ENCODE measurements around the gene RFPL1.

DNA sequence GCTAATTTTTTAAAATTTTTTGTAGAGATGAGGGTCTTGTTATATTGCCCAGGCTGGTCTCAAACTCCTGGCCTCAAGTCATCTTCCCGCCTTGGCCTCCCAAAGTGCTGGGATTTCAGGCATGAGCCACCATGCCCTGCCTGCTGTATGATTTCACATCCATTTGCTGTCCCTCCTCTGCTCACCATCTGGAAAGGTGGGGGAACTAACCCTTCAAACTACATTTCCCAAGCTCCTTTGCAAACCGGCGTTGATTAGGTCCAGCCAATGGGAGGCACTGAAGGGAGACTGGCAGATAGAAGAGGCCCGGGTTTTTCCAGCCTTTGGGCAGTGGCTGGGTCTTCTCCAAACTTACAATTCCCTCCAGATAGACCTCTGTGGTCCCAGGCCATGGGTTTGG, 19.3 kb downstream of the RFPL1 start:
- no peak for TF ChIP-seq SMC3 (conservative IDR thresholded peaks at IDR 0.05; ENCODE audit: poor library complexity)
- TF ChIP-seq, protein P1, sequence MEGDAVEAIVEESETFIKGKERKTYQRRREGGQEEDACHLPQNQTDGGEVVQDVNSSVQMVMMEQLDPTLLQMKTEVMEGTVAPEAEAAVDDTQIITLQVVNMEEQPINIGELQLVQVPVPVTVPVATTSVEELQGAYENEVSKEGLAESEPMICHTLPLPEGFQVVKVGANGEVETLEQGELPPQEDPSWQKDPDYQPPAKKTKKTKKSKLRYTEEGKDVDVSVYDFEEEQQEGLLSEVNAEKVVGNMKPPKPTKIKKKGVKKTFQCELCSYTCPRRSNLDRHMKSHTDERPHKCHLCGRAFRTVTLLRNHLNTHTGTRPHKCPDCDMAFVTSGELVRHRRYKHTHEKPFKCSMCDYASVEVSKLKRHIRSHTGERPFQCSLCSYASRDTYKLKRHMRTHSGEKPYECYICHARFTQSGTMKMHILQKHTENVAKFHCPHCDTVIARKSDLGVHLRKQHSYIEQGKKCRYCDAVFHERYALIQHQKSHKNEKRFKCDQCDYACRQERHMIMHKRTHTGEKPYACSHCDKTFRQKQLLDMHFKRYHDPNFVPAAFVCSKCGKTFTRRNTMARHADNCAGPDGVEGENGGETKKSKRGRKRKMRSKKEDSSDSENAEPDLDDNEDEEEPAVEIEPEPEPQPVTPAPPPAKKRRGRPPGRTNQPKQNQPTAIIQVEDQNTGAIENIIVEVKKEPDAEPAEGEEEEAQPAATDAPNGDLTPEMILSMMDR (IDR thresholded peaks at IDR 0.05; ENCODE audit: poor library complexity, severe bottlenecking) = no peak
- no peak for TF ChIP-seq POLR2AphosphoS5 (IDR thresholded peaks at IDR 0.05)
- TF ChIP-seq, protein P2, sequence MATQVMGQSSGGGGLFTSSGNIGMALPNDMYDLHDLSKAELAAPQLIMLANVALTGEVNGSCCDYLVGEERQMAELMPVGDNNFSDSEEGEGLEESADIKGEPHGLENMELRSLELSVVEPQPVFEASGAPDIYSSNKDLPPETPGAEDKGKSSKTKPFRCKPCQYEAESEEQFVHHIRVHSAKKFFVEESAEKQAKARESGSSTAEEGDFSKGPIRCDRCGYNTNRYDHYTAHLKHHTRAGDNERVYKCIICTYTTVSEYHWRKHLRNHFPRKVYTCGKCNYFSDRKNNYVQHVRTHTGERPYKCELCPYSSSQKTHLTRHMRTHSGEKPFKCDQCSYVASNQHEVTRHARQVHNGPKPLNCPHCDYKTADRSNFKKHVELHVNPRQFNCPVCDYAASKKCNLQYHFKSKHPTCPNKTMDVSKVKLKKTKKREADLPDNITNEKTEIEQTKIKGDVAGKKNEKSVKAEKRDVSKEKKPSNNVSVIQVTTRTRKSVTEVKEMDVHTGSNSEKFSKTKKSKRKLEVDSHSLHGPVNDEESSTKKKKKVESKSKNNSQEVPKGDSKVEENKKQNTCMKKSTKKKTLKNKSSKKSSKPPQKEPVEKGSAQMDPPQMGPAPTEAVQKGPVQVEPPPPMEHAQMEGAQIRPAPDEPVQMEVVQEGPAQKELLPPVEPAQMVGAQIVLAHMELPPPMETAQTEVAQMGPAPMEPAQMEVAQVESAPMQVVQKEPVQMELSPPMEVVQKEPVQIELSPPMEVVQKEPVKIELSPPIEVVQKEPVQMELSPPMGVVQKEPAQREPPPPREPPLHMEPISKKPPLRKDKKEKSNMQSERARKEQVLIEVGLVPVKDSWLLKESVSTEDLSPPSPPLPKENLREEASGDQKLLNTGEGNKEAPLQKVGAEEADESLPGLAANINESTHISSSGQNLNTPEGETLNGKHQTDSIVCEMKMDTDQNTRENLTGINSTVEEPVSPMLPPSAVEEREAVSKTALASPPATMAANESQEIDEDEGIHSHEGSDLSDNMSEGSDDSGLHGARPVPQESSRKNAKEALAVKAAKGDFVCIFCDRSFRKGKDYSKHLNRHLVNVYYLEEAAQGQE (IDR thresholded peaks at IDR 0.05; ENCODE audit: borderline replicate concordance) = no peak
- no peak for TF ChIP-seq EP300 (conservative IDR thresholded peaks at IDR 0.05; ENCODE audit: poor library complexity, severe bottlenecking)
- no peak for TF ChIP-seq EZH2 (IDR thresholded peaks at IDR 0.05; ENCODE audit: borderline replicate concordance, insufficient read depth, low read length, poor library complexity, severe bottlenecking)
- no peak for TF ChIP-seq TAF1 (IDR thresholded peaks at IDR 0.05; ENCODE audit: low read depth)
- no peak for TF ChIP-seq RAD21 (conservative IDR thresholded peaks at IDR 0.05)
